G401 (cell line): ENCODE results near the gene NPDC1. TPM values are rescaled to one million over a fixed set of nuclear protein-coding genes. Genes with fewer than 3 reads are reported as not detected.

Source experiments
- DNase-seq: peaks from one replicate; pipeline ENCODE4 v3.0.0-alpha.2; 2015; ENCODE audit warnings: low spot score
- in situ Hi-C: cut with HindIII; loops from 2 replicates; pipeline ENCODE4 v1.10.0; 2016; ENCODE audit warnings: low sequenced_read_pairs, mixed read lengths
- total RNA-seq: library from RNA; depleted of rRNA; stranded (reverse); fragments of >200 nt; shearing (Covaris generic); gene quantifications from 2 replicates; pipeline ENCODE4 v1.2.3, GENCODE V29; 2014

Gene NPDC1
- total RNA-seq, 1 experiment from 2014 or later, result 32.0 TPM

GRCh38 chr9:137019891-137020683, 25.9 kb downstream of the NPDC1 start:
- in situ Hi-C loops, result no loop called here
- no peak for DNase-seq

DNA sequence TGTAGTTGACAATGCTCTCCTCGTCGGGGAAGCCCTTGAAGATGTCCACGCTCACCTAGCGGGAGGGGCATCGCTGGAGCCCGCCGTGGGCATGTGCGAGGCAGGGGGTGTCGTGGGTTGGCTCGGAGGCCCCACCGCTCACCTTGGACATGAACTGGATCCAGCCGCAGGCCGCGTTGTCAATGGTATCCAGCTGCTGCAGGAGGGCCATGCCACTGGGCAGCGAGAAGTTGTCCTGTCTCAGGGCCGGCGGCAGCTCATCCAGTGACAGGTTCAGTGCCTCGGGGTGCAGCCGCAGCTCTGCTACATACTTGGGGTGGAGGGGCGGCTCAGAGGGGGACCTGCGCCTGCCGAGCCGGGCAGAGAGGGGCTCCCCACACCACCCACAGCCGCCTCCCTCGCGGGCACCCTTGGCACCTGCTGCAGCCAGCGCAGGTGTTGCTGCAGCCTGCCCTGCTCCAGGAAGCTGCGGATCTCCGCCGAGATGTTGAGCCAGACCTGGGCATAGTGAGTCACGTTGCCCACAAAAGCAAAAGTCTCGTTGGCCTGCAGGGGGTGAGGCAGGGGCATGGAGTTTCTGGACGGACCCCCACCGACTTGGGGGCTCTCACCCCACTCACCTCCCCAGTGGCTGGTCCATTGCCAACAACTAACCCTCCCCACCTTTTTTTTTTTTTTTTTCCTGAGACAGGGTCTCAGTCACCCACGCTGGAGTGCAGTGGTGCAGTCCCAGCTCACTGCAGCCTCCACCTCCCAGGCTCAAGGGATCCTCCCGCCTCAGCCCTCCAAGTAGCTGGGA, 27.0 kb downstream of the NPDC1 start:
- DNase-seq, result no peak
- in situ Hi-C loops, result no loop called here

DNA sequence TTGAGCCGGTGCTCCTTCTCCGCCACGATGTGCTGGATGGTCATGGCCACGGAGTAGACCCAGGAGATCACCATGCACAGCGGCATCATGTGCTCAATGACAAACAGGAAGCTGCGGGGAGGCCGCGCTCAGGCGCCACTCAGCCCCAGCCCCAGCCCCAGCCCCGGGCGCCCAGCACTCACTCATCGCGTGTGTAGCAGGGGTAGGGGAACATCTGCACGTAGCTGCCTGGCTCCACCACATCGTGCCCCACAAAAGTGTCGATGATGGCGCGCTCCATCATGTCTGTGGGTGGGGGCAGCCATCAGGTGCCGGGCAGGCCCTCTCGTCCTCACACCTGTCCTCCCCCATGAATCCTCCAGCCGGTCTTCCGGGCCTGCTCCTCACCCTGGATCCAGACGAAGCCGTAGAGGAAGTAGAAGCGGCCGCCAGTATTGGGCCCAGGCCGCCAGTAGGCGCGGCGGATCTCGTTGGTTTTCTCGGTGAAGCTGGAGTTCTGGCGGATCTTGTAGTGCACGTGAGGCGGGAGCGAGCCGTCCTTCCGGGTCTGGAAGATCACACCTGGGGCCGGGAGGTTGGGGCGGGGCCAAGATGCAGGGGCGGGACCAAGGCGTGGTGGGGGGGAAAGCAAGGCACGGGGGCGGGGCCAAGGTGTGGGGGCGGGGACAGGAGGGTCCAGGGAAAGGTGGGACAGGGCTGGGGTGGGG, 28.0 kb downstream of the NPDC1 start:
- in situ Hi-C loops, result no loop called here
- no peak for DNase-seq

DNA sequence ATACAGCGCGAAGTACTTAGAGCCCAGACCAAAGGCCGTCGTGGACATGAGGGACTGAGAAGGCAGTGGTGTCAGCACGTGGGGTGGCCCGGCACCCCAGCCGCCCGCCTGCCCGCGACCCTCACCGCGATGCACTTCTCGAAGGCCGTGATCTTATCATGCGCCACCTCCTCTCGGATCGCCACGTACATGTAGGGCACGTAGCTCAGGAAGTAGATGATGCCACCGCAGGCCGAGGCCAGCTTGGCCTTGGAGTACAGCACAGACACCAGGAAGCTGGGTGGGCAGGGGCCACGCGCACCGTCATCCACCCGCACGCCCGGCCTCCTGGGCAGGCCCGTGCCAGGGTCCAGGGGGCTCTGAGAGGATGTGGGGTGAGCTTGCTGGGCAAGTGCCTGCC, 28.9 kb downstream of the NPDC1 start:
- DNase-seq, result no peak
- in situ Hi-C loops, result no loop called here

DNA sequence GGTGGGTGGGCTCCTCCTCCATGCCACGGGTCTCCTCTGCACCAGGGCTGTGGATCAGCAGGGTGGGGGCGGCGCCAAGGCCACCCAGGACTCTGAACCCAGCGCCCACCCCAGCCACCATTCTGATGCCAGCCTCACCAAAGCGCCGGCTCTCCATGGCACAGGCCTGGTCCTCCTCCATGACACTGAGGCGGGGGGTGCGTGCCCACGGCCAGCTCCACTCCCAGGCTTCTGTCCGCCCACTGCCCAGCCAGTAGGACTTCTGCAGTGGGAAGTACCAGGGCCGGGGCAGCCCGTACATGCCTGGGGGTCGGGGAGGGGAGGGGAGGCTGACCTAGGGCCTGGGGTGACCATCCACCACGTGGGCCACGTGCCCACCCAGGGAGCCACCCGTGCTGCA, 29.5 kb downstream of the NPDC1 start:
- no peak for DNase-seq
- in situ Hi-C loops, result no loop called here

- DNase-seq, result no peak
- in situ Hi-C loops, result no loop called here
Observed at GRCh38 chr9:137015976-137016375, 30.0 kb downstream of the NPDC1 start.

GRCh38 chr9:137015540-137015930, 30.4 kb downstream of the NPDC1 start:
- in situ Hi-C loops, result no loop called here
- DNase-seq, result no peak

- DNase-seq, result no peak
- in situ Hi-C loops, result no loop called here
Observed at GRCh38 chr9:137014776-137015539, 31.0 kb downstream of the NPDC1 start.

DNA sequence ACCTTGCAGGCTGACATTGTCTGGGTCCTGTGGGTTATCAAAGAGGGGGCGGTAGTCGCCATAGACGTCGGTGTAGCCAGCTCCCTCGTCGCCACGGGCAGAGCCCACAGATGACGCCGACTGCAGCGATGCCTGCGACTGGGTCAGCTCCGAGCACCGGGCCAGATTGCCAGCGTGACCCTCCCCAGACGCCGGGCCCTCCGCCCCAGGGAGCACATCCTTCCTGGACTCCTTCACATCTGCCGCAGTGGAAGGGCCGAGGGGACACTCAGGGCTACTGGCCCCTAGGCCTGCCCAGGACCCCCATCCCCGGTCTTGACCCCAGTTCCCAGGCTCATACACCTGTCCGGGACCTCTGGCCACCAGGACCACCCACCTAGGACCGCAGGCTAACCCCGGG, 31.8 kb downstream of the NPDC1 start:
- no peak for DNase-seq

GRCh38 chr9:137013571-137013940, 32.4 kb downstream of the NPDC1 start:
- no peak for DNase-seq
- in situ Hi-C loops, result no loop called here

More for the DNA sequence above, 31.8 kb downstream of the NPDC1 start:
- in situ Hi-C loops, result no loop called here

DNA sequence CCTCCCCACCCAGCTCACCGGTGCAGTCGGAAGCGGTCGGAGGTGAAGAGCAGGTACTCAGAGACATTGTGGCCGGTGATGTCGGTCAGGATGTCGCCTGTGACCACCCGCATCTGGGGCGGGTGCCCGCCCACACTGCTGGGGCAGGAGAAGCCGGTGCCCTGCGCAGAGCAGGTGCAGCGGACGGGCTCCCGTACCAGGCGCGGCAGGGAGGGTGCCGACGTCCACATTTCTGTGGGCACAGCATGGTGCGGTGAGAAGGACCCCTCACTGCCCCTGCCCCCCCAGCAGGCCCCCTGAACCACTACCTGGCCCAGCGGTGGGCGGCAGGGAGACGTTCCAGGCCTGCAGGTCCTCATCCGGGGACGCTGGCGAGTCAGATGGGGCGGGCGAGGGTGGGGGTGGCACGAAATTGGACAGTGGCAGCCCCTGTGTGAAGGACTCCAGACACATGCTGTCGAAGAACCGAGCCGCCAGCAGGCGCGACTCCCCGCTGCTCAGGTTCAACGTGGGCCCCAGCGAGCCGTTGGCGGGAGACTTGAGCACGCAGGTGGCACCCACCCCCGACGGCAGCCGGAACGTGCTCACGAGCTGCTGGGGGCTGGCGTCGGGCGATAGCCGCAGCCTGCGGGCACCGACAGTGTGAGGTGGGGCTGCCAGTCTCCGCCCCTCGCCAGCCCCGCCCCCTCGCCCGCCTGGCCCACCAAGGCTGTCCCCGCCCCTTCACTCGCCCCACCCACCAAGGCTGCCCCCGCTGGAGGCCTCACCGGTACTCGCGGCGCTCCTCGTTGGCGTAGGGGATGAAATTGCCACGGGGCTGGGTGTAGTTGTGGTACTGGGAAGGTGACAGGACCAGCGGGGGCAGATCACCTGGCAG, 33.0 kb downstream of the NPDC1 start:
- in situ Hi-C loops, result no loop called here
- no peak for DNase-seq

DNA sequence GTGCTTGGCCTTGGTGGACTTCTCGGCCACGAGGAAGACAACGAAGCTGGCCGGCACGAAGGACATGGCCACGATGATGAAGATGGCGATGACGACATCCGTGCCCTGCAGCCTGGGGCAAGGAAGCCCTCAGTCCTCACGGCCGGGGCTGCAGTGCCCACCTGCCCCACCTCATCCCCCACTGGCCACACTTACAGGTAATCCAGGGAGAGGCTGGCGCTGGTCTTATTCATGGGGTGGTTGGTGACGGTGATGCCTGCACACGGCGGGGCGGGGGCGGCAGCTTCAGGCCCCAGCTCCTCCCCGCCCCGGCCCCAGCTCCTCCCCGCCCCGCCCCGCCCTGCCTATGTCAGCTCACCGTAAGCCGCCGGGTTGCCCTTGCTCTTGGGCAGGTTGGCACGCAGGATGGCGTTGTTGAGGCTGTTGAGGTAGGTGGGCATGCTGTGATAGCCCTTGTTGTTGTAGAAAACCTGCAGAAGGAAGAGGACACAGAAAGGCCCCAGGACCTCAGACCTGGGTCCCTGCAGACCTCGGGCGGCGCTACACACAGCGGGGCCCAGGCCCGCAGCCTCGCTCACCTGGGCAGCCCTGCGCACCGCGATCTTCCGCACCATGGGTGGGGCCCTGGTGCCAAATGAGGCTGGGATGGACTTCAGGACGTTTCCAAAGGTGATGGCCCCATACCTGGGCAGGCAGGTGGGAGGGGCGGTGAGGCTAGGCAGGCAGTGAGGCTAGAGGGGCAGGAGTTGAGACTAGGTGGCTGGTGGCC, 33.9 kb downstream of the NPDC1 start:
- in situ Hi-C loops, result no loop called here
- DNase-seq, result no peak

DNA sequence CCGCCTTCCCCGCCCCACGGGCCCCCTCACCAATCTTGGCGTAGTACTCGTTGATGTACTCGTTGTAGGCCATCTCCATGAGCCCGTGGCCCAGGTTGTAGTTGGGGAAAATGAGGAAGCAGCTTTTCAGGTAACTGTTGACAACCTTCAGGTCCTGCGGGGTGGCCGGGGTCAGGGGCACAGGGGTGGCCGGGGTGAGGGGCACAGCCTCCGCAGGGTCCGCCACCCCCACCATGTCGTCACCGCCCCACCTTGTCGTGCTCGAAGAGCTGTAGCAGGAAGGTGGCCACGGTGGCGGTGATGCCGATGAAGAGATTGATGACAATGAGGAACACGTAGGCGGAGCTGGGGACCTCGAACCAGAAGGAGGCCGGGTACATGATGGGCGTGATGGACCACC, 34.8 kb downstream of the NPDC1 start:
- in situ Hi-C loops, result no loop called here
- no peak for DNase-seq

GRCh38 chr9:137009938-137010732, 35.8 kb downstream of the NPDC1 start:
- DNase-seq, result no peak
- in situ Hi-C loops, result no loop called here

DNA sequence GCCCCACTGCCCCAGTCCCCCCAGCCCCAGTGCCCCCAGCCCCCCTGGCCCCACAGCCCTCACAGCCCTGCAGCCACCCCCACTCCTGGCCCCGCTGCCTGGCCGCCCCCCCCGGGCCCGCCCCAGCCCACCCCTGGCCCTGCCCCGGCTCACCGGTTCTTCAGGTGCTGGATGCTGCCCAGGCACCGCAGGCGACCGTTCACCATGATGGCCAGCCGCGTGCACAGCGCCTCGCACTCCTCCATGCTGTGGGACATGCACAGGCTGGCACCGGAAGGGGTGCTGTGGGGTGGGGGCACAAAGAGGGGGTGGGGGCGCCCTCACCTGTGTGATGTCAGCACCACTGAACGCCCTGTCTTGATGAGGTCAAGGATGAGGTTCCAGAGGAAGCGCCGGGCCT, 36.8 kb downstream of the NPDC1 start:
- in situ Hi-C loops, result no loop called here
- no peak for DNase-seq

GRCh38 chr9:137008312-137008711, 37.7 kb downstream of the NPDC1 start:
- in situ Hi-C loops, result no loop called here
- DNase-seq, result no peak

DNA sequence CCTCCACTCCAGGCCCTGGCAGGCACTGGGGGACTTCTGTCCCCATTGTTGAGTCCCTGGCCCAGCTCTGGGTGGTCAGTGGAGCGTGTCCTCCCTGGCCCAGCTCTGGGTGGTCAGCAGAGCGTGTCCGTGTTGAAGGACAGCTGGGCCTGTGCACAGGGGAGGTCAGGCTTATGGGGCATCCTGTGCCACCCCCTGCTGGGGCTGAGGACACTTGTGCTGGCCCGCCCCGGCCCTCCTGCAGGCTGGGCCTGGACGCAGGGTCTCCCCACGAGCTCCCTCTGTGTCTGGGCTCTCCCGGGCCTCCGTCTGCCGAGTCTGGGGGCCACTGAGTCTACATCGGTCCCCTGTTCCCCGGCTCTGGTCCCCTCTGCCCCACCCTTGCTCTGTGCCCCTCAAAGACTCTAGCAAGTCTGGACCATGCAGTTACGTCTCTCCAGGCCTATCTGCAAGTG, 38.1 kb downstream of the NPDC1 start:
- in situ Hi-C loops, result no loop called here
- no peak for DNase-seq
